Measurements from ENCODE around the gene DNAJC4. TPM values are rescaled to one million over a fixed set of nuclear protein-coding genes. Genes with fewer than 3 reads are reported as not detected.

DNAJC4 gene
- polyA plus RNA-seq, 1 donor (not counting 4 experiments of a cell fraction or from before 2014, with no cell fraction given), result 12.2 TPM

- H3K9me3 ChIP-seq (ENCODE audit: control insufficient read depth, low read depth, low read length), result no peaks in the 10 kb centered on the region
- H3K4me1 ChIP-seq (ENCODE audit: control insufficient read depth, extremely low read depth, insufficient read depth, low read length), result peaks cover 57% of the 10 kb centered on the region
- no peak overlapping the region for H3K27ac ChIP-seq (ENCODE audit: control insufficient read depth, insufficient read depth, low read length)
- H3K4me3 ChIP-seq (ENCODE audit: control insufficient read depth in 2 of 3, extremely low read depth in 1 of 3, insufficient read depth in 2 of 3, low read depth in 1 of 3, low read length in 3 of 3), result no peak overlapping the region
- no peaks in the 10 kb centered on the region for H4K20me1 ChIP-seq (ENCODE audit: control insufficient read depth, extremely low read depth, insufficient read depth, low read length)
- no peaks in the 10 kb centered on the region for H3K79me2 ChIP-seq (ENCODE audit: control insufficient read depth, insufficient read depth, low read length)
- peaks cover 34 to 59% of the 10 kb centered on the region in 2 experiments for H3K36me3 ChIP-seq (ENCODE audit: control insufficient read depth in 2 of 2, extremely low read depth in 1 of 2, insufficient read depth in 2 of 2, low read length in 2 of 2)
- FAIRE-seq (no peak), DNase-seq (ENCODE audit: low read depth, low spot score) (no peak)
- no peak overlapping the region for H3K4me2 ChIP-seq (ENCODE audit: control insufficient read depth, extremely low read depth, insufficient read depth, low read depth, low read length)
- H2AFZ ChIP-seq (ENCODE audit: control insufficient read depth, low read length), result no peak overlapping the region
- H3K9me1 ChIP-seq (ENCODE audit: control insufficient read depth, extremely low read depth, insufficient read depth, low read length), result no peaks in the 10 kb centered on the region
- dilution Hi-C loops (cut with MboI; ENCODE audit: extremely low pct_ligation_motif_present, low sequenced_read_pairs), result no loop called here
- H3K9ac ChIP-seq (ENCODE audit: control insufficient read depth, extremely low read depth, insufficient read depth, low read length), result no peak overlapping the region
- TF ChIP-seq CTCF (optimal IDR thresholded peaks at IDR 0.05 in 1 of 3, IDR thresholded peaks at IDR 0.05 in 1 of 3, conservative IDR thresholded peaks at IDR 0.05 in 1 of 3; ENCODE audit: extremely low read depth in 1 of 3, insufficient read depth in 2 of 3, low read length in 3 of 3) (no peak), EZH2 (IDR thresholded peaks at IDR 0.05; ENCODE audit: low read length) (no peak)
- H3K27me3 ChIP-seq (ENCODE audit: control insufficient read depth, extremely low read depth, insufficient read depth, low read length), result no peaks in the 10 kb centered on the region
Observed at GRCh38 chr11:64266339-64266738, 36.0 kb downstream of the DNAJC4 start.

- DNase-seq (ENCODE audit: low read depth, low spot score) (no peak), FAIRE-seq (no peak)
- dilution Hi-C loops (cut with MboI; ENCODE audit: extremely low pct_ligation_motif_present, low sequenced_read_pairs), result no loop called here
- Histone ChIP-seq H3K4me2 (ENCODE audit: control insufficient read depth, extremely low read depth, insufficient read depth, low read depth, low read length) (no peak overlapping the region), H3K9ac (ENCODE audit: control insufficient read depth, extremely low read depth, insufficient read depth, low read length) (no peak overlapping the region), H4K20me1 (ENCODE audit: control insufficient read depth, extremely low read depth, insufficient read depth, low read length) (no peaks in the 10 kb centered on the region), H3K9me3 (ENCODE audit: control insufficient read depth, low read depth, low read length) (no peaks in the 10 kb centered on the region), H3K36me3 (ENCODE audit: control insufficient read depth in 2 of 2, extremely low read depth in 1 of 2, insufficient read depth in 2 of 2, low read length in 2 of 2) (peaks cover 28 to 51% of the 10 kb centered on the region in 2 experiments), H3K4me3 (ENCODE audit: control insufficient read depth in 2 of 3, extremely low read depth in 1 of 3, insufficient read depth in 2 of 3, low read depth in 1 of 3, low read length in 3 of 3) (no peak overlapping the region), H2AFZ (ENCODE audit: control insufficient read depth, low read length) (no peak overlapping the region), H3K9me1 (ENCODE audit: control insufficient read depth, extremely low read depth, insufficient read depth, low read length) (no peaks in the 10 kb centered on the region), H3K79me2 (ENCODE audit: control insufficient read depth, insufficient read depth, low read length) (no peaks in the 10 kb centered on the region), H3K27me3 (ENCODE audit: control insufficient read depth, extremely low read depth, insufficient read depth, low read length) (no peaks in the 10 kb centered on the region), H3K4me1 (ENCODE audit: control insufficient read depth, extremely low read depth, insufficient read depth, low read length) (peaks cover 64% of the 10 kb centered on the region), H3K27ac (ENCODE audit: control insufficient read depth, insufficient read depth, low read length) (peak overlapping the region; percentile 78)
- TF ChIP-seq CTCF (optimal IDR thresholded peaks at IDR 0.05 in 1 of 3, IDR thresholded peaks at IDR 0.05 in 1 of 3, conservative IDR thresholded peaks at IDR 0.05 in 1 of 3; ENCODE audit: extremely low read depth in 1 of 3, insufficient read depth in 2 of 3, low read length in 3 of 3) (no peak), EZH2 (IDR thresholded peaks at IDR 0.05; ENCODE audit: low read length) (no peak)
Observed at GRCh38 chr11:64267207-64267945, 37.0 kb downstream of the DNAJC4 start.
